Measurements from ENCODE around the gene PBX4.

DNA sequence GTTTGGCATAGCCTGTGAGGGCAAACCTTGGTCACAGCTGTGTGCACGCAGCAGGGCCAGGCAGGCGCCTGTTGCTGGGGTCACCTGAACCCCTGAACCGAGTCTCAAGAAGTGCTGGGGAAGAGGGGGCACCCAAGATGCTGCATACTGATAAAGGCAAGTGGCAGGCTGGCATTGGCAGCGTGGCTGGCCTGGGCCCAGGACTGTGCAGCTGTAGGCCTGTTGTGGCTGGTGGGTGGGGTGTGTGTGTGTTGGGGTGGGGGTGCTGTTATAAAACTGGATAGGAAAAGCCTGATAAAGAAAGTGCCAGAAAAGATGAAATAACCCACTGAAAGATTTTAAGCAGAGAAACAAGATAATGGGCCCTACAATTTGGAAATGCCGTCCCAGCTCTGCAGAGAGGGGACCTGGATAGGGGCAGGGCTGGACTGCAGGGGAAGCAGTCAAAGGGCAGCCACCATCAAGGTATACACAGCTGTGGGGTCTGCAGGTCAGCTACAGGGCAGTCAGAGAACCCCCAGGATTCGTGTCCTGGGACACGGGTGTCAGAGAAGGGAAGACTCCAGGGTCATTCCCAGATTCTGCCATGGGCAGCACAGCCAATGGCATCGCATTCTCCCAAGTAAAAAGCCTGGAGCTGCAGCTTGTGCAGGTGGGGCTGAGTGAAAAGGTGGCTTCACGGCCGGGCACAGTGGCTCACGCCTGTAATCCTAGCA lies 47.3 kb downstream of the PBX4 start:
- TF ChIP-seq, protein P1, sequence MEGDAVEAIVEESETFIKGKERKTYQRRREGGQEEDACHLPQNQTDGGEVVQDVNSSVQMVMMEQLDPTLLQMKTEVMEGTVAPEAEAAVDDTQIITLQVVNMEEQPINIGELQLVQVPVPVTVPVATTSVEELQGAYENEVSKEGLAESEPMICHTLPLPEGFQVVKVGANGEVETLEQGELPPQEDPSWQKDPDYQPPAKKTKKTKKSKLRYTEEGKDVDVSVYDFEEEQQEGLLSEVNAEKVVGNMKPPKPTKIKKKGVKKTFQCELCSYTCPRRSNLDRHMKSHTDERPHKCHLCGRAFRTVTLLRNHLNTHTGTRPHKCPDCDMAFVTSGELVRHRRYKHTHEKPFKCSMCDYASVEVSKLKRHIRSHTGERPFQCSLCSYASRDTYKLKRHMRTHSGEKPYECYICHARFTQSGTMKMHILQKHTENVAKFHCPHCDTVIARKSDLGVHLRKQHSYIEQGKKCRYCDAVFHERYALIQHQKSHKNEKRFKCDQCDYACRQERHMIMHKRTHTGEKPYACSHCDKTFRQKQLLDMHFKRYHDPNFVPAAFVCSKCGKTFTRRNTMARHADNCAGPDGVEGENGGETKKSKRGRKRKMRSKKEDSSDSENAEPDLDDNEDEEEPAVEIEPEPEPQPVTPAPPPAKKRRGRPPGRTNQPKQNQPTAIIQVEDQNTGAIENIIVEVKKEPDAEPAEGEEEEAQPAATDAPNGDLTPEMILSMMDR (IDR thresholded peaks at IDR 0.05), result no peak
- TF ChIP-seq ZFX (IDR thresholded peaks at IDR 0.05; ENCODE audit: borderline replicate concordance), result no peak
